ENCODE results near the gene DYNC1LI1.

The DYNC1LI1 gene

DNA sequence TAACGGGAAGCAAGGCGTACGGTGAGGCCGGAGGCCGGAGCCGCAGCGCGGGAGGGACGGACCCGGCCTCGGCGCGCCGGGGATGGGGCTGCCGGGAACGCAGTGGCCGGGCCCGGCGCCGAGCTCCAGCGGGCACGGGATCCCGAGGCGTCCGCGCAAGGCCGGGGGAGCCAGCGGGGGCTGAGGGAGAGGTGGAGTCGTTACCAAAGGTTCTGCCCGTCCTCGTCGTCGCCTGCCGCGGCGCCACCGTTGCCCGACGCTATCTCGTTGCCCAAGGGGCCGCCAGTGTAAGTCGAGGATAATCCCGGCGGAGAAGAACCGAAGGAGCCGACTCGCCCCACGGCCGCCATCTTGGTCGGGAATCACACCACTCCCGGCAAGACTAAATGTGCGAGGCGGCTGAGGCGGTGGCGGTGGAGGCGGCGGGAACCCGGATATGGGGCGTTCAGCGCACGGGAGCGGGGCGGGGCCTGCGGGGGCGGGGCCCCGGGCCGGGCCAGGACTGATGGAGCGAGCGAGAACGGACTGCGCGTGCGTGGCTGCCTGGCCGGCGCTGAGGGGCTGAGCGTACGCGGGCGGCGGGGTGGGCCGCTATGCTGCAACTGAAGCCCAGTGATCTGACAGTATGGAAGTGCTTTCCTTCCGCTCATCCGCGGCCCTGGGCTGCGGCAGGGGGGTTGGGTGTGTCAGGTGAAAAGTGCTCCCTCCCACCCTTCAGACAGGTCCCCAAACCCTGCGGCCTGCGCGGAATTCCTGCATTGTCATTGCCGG, at the start of gene DYNC1LI1:
DYNC1LI1 (minus strand) TSS at position 438 of the 771 bp plus-strand sequence; CDS start at position 350, 88 bp downstream.
- peak; percentile 94 for DNase-seq (ENCODE audit: low read depth)
- TF ChIP-seq, protein P1, sequence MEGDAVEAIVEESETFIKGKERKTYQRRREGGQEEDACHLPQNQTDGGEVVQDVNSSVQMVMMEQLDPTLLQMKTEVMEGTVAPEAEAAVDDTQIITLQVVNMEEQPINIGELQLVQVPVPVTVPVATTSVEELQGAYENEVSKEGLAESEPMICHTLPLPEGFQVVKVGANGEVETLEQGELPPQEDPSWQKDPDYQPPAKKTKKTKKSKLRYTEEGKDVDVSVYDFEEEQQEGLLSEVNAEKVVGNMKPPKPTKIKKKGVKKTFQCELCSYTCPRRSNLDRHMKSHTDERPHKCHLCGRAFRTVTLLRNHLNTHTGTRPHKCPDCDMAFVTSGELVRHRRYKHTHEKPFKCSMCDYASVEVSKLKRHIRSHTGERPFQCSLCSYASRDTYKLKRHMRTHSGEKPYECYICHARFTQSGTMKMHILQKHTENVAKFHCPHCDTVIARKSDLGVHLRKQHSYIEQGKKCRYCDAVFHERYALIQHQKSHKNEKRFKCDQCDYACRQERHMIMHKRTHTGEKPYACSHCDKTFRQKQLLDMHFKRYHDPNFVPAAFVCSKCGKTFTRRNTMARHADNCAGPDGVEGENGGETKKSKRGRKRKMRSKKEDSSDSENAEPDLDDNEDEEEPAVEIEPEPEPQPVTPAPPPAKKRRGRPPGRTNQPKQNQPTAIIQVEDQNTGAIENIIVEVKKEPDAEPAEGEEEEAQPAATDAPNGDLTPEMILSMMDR (conservative IDR thresholded peaks at IDR 0.05; ENCODE audit: low read depth, low read length) = no peak
- peak within 1 kb of the TSS; percentile 96 for H3K4me3 ChIP-seq (ENCODE audit: low read depth, low read length)

DNA sequence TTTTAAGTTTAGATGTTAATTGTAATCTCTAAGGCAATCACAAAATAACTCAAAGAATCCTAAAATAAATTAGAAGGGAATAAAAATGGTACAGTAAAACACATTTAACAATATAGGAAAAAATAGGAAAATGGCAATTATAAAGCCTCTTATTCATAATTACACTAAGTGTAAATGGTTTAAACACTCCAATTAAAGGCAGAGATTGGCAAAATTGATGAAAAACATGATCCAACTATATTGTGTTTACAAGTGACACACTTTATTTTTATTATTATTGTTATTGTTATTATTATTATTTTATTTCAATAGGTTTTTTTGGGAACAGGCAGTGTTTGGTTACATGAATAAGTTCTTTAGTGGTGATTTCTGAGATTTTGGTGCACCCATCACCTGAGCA, 48.7 kb upstream of the DYNC1LI1 start:
- no peak for DNase-seq (ENCODE audit: low read depth)
- TF ChIP-seq, protein P1 (conservative IDR thresholded peaks at IDR 0.05; ENCODE audit: low read depth, low read length) = no peak
- H3K4me3 ChIP-seq (ENCODE audit: low read depth, low read length) = no peak overlapping the region

DNA sequence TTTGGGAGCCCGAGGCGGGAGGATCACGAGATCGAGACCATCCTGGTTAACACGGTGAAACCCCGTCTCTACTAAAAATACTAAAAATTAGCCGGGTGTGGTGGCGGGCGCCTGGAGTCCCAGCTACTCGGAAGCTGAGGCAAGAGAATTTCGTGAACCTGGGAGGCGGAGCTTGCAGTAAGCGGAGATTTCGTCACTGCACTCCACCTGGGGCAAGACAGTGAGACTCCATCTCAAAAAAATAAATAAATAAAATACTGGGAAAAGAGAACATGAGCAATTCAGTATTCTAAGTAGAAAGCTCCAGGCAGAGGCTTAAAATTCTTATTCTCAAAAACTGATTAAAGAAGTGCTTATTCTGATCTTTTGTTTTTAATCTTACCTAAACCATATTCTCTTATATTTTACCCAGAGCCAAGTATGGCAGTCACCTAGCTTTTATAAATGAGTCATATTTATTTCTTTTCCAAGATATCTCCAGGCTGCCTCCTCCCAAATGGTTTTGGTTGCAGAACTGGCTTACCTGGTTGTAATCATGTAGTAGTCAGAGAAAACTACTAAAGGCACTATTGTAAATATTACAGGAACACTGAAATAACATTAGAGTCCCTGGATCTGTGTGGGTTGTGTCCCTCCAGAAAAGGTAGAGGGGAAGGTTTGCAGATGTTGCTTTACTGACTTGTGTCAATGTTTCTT, 45.8 kb upstream of the DYNC1LI1 start:
- no peak overlapping the region for H3K4me3 ChIP-seq (ENCODE audit: low read depth, low read length)
- DNase-seq (ENCODE audit: low read depth) = no peak
- TF ChIP-seq, protein P1 (conservative IDR thresholded peaks at IDR 0.05; ENCODE audit: low read depth, low read length) = no peak

DNA sequence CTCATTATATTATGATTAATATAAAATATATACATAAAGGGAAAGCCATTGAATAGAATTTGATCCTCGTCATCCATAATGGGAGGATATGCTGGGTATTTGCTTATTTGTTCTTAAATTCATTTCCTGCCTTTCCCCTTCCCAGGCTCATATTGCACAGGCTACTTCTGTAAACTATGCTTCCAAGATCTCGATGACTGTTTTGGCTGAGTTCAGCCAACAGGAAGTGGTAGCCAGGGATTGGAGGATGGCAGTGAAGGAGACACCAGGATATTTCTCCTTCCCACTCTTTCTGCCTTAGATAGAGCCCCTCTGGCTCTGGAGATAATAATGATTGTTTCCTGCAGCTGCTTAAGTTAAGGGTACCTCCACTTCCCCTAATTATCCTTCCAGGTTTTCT, 44.3 kb upstream of the DYNC1LI1 start:
- H3K4me3 ChIP-seq (ENCODE audit: low read depth, low read length) = no peak overlapping the region
- peak; percentile 62 for DNase-seq (ENCODE audit: low read depth)
- TF ChIP-seq, protein P1 (conservative IDR thresholded peaks at IDR 0.05; ENCODE audit: low read depth, low read length) = no peak

DNA sequence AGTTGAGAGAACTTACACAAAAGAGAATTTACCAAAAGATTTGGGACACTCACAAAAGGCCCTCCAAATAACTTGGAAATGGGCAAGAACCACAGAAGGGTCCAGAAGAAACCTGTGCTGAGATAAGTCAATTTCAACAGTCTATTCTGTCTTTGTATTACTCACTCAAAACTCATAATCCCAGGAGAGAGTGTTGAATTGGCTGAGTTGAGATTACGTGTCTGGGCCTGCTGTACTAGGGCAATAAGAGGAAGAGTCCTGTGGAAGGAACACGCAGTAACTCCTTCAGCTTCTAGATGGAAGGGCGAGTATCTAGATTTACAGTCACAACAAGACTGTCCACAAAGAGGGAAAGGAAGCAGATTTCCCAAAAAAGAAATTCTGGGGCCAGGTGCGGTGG, 42.5 kb upstream of the DYNC1LI1 start:
- no peak for DNase-seq (ENCODE audit: low read depth)
- H3K4me3 ChIP-seq (ENCODE audit: low read depth, low read length) = no peak overlapping the region
- TF ChIP-seq, protein P1 (conservative IDR thresholded peaks at IDR 0.05; ENCODE audit: low read depth, low read length) = no peak

DNA sequence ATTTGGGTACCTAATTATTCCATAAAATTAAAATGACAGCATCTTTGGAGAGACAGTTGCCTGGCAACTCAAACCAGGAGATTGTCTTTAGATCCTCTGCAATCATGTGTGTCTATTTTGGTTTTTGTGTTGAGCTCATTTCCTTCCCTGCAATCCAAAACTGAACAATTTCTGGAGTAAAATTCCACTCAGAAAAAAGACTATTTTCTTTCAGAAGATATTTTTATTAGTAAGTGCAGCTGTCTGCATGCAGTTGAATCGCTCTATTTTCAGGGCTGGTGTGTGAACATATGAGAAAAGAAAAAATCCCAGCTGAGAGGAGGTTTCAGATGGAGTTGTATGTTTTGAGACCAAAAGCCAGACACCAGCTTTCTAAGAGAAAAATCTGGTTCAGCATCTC, 41.9 kb upstream of the DYNC1LI1 start:
- H3K4me3 ChIP-seq (ENCODE audit: low read depth, low read length) = no peak overlapping the region
- no peak for DNase-seq (ENCODE audit: low read depth)
- TF ChIP-seq, protein P1 (conservative IDR thresholded peaks at IDR 0.05; ENCODE audit: low read depth, low read length) = no peak
